Pancreas (tissue), 10 donors: ENCODE measurements around the gene EEF2K. TPM values are rescaled to one million over a fixed set of nuclear protein-coding genes. Genes with fewer than 3 reads are reported as not detected.
A peak's percentile ranks its signal among the peaks of the same experiment; 100 is the strongest.

Experiments used
- ATAC-seq, 4 donors: fragments of 200-7000 bp; cut with Tn5 transposase; one replicate each; pipeline versions ENCODE4 v1.8.0 to v1.9.1; 2020; ENCODE audit warnings: mild to moderate bottlenecking in 4 of 4, moderate library complexity in 4 of 4
- DNase-seq, 6 donors: peaks; one replicate each; pipeline ENCODE4 v3.0.0-alpha.2; 2020
- FAIRE-seq: peaks from 2 replicates; lab custom pipeline; 2012; peaks lifted over from hg19 to GRCh38; lab: Jason Lieb, UNC
- H3K27ac ChIP-seq, 4 donors: fragments of 200-600 bp; sonication (generic); 1 replicate in 3 of 4; 2 replicates in 1 of 4; pipeline versions ENCODE4 v1.5.0 to v1.8.0; 2020
- H3K27me3 ChIP-seq, 4 donors: fragments of 200-600 bp; one replicate each; pipeline ENCODE4 v1.8.0; 2021
- H3K36me3 ChIP-seq, 3 donors: fragments of 200-600 bp; sonication (generic) in 1 of 3; one replicate each; pipeline versions ENCODE4 v1.5.0 to v1.8.0; 2020 to 2021
- H3K4me1 ChIP-seq, 3 donors: fragments of 200-600 bp; one replicate each; pipeline ENCODE4 v1.8.0; 2021
- H3K4me3 ChIP-seq, 4 donors: fragments of 200-600 bp; sonication (generic) in 2 of 4; one replicate each; pipeline versions ENCODE4 v1.5.0 to v1.8.0; 2020 to 2021
- H3K9me3 ChIP-seq, 4 donors: fragments of 200-600 bp; one replicate each; pipeline ENCODE4 v1.8.0; 2021
- CTCF ChIP-seq, 4 donors: fragments of 200-600 bp; sonication (generic) in 3 of 4; IDR thresholded peaks; one replicate each; pipeline versions ENCODE4 v1.5.0 to v1.8.0; 2021; ENCODE audit warnings: antibody characterized with exemption in 4 of 4
- WGBS, 2 donors: extraction: QIAGEN DNeasy Blood & Tissue Kit; methylation state at CpG; one replicate each; pipeline ENCODE4 v1.1.7; 2013; 5-methylcytosine and 5-hydroxymethylcytosine counted together
- intact Hi-C, 3 donors: fragments of 100-400 bp; cut with DNase I; formaldehyde crosslinking; loops; one replicate each; pipeline versions ENCODE4 v1.11.1 to v1.14.2; 2022
- polyA plus RNA-seq, 2 donors: library from polyadenylated mRNA; stranded (reverse); fragments of 200-250 nt; gene quantifications; one replicate each; pipeline ENCODE4 v1.2.3, GENCODE V29; 2013
- total RNA-seq, 6 donors: library from RNA; stranded (reverse); fragmentation: NEBNext Ultra II Directional in 4 of 6; extraction: Animal tissue kit (Norgen Biotek cat#: 25700) in 4 of 6; gene quantifications; one replicate each; pipeline versions ENCODE4 v1.2.1 to v1.2.4, GENCODE V29; 2021 to 2023
- donor health status: healthy with polysubstance abuse.
- donor health status: DM: no; HTN: no; CAD: no; lungs with moderate emphysema.
- donor health status: DM: no; HTN: no; CAD: no.
- donor health status: control.
- donor health status: control.
- donor health status: Bipolar disorder and iron deficiency.
- donor health status: DM: yes; HTN: yes; CAD: no.
- donor health status: DM: no; HTN: no; CAD: no.
- donor health status: DM: no; HTN: no; CAD: no.
- donor health status: DM: yes; HTN: yes; CAD: no.

Gene EEF2K
- total and polyA plus RNA-seq, 8 donors = 6.1 to 21.1 (median 16.5) TPM

GRCh38 chr16:22307838-22308237, 101.8 kb downstream of the EEF2K start:
- intact Hi-C loops = no loop called here
- Histone ChIP-seq H3K27ac (no peak overlapping the region), H3K27me3 (no peaks in the 10 kb centered on the region), H3K9me3 (no peaks in the 10 kb centered on the region), H3K4me3 (no peak overlapping the region), H3K36me3 (peaks cover 3 to 50% (median 27%) of the 10 kb centered on the region in 3 donors), H3K4me1 (no peaks in the 10 kb centered on the region)
- no peak for DNase-seq
- 94 to 96% methylated on average over 10 of the region's 10 CpGs for WGBS, 2 donors
- ATAC-seq = peak in 1 of 4 donors; percentile 13
- no peak for TF ChIP-seq CTCF (IDR thresholded peaks at IDR 0.05)
- no peak for FAIRE-seq

- DNase-seq = no peak
- intact Hi-C loops = no loop called here
- Histone ChIP-seq H3K4me3 (no peak overlapping the region), H3K36me3 (peaks cover 3 to 56% (median 28%) of the 10 kb centered on the region in 3 donors), H3K9me3 (no peaks in the 10 kb centered on the region), H3K27me3 (no peaks in the 10 kb centered on the region), H3K27ac (no peak overlapping the region), H3K4me1 (no peaks in the 10 kb centered on the region)
- FAIRE-seq = no peak
- no peak for ATAC-seq
- 93 to 94% methylated on average over 24 of the region's 24 CpGs for WGBS, 2 donors
- no peak for TF ChIP-seq CTCF (IDR thresholded peaks at IDR 0.05)
Observed at GRCh38 chr16:22308824-22309520, 102.9 kb downstream of the EEF2K start.

- H3K36me3 ChIP-seq = peaks cover 3 to 78% (median 37%) of the 10 kb centered on the region in 3 donors
- no peak for DNase-seq
- FAIRE-seq = no peak
- no peak overlapping the region for H3K4me3 ChIP-seq
- WGBS, 2 donors = 96 to 98% methylated on average over 4 of the region's 4 CpGs
- H3K9me3 ChIP-seq = no peaks in the 10 kb centered on the region
- ATAC-seq = no peak
- no peaks in the 10 kb centered on the region for H3K4me1 ChIP-seq
- H3K27ac ChIP-seq = no peak overlapping the region
- TF ChIP-seq CTCF (IDR thresholded peaks at IDR 0.05) = no peak
- no peaks in the 10 kb centered on the region for H3K27me3 ChIP-seq
- intact Hi-C loops = no loop called here
Observed at GRCh38 chr16:22311520-22311919, 105.4 kb downstream of the EEF2K start.

GRCh38 chr16:22312897-22313781, 107.1 kb downstream of the EEF2K start:
- H3K4me1 ChIP-seq = no peaks in the 10 kb centered on the region
- H3K4me3 ChIP-seq = no peak overlapping the region
- ATAC-seq (no peak), FAIRE-seq (no peak), DNase-seq (peak in 1 of 6 donors; percentile 41)
- H3K9me3 ChIP-seq = no peaks in the 10 kb centered on the region
- intact Hi-C loops = no loop called here
- 91% methylated on average over 23 of the region's 23 CpGs for WGBS, 2 donors
- no peak overlapping the region for H3K27ac ChIP-seq
- H3K36me3 ChIP-seq = peaks cover 3 to 75% (median 35%) of the 10 kb centered on the region in 3 donors
- no peak for TF ChIP-seq CTCF (IDR thresholded peaks at IDR 0.05)
- H3K27me3 ChIP-seq = no peaks in the 10 kb centered on the region
